Karpas-422 (cell line): ENCODE data around the gene PLEKHA5. TPM values are rescaled to one million over a fixed set of nuclear protein-coding genes. Genes with fewer than 3 reads are reported as not detected.
"Not testable (repeated sequence)": the region's sequence is repeated elsewhere in the genome, so short reads cannot be mapped to it uniquely, and the experiment has no call there.

Experiments
- DNase-seq: peaks from one replicate; pipeline ENCODE4 v3.0.0-alpha.2; 2015
- H2AFZ ChIP-seq: fragments of 200-600 bp; sonication (generic); 2 replicates; pipeline ENCODE4 v1.6.1; 2014; ENCODE audit warnings: antibody characterized with exemption, low read length, mixed read lengths
- H3K27ac ChIP-seq: fragments of 200-600 bp; sonication (generic); 2 replicates; pipeline ENCODE4 v1.5.1; 2014; ENCODE audit warnings: mild to moderate bottlenecking, low read length, moderate library complexity
- H3K27me3 ChIP-seq: fragments of 200-600 bp; sonication (generic); 2 replicates; pipeline ENCODE4 v1.6.1; 2014; ENCODE audit warnings: low read length, mixed read lengths
- H3K36me3 ChIP-seq: fragments of 200-600 bp; sonication (generic); 2 replicates; pipeline ENCODE4 v1.6.1; 2014; ENCODE audit warnings: low read length, mixed read lengths; ENCODE audit not compliant: insufficient read depth
- H3K4me1 ChIP-seq: fragments of 200-600 bp; sonication (generic); 2 replicates; pipeline ENCODE4 v1.6.1; 2014; ENCODE audit warnings: mild to moderate bottlenecking, low read length, mixed read lengths
- H3K4me2 ChIP-seq: fragments of 200-600 bp; sonication (generic); 2 replicates; pipeline ENCODE4 v1.6.1; 2014; ENCODE audit warnings: low read length, low read depth, mild to moderate bottlenecking; ENCODE audit not compliant: poor library complexity, severe bottlenecking
- H3K4me3 ChIP-seq: fragments of 200-600 bp; sonication (generic); 2 replicates; pipeline ENCODE4 v1.5.1; 2014; ENCODE audit warnings: mild to moderate bottlenecking, antibody characterized with exemption, low read length, mixed read lengths
- H3K79me2 ChIP-seq: fragments of 200-600 bp; sonication (generic); 2 replicates; pipeline ENCODE4 v1.6.1; 2014; ENCODE audit warnings: mild to moderate bottlenecking, low read length, mixed read lengths
- H3K9ac ChIP-seq: fragments of 200-600 bp; sonication (generic); 2 replicates; pipeline ENCODE4 v1.6.0; 2014; ENCODE audit warnings: low read length
- H3K9me2 ChIP-seq: fragments of 200-600 bp; sonication (generic), shearing (Covaris generic); replicated peaks from 2 replicates; pipeline ENCODE4 v1.6.0; 2014; ENCODE audit warnings: mild to moderate bottlenecking, low read length, moderate library complexity; ENCODE audit not compliant: insufficient read depth
- H3K9me3 ChIP-seq: fragments of 300-700, 200-600 bp; sonication (generic); 2 replicates; pipeline ENCODE4 v1.6.1; 2014; ENCODE audit warnings: low read length, mixed read lengths
- H4K20me1 ChIP-seq: fragments of 200-600 bp; sonication (generic); 2 replicates; pipeline ENCODE4 v1.6.1; 2014; ENCODE audit warnings: mild to moderate bottlenecking, antibody characterized with exemption, low read length, low read depth; ENCODE audit not compliant: insufficient read depth
- total RNA-seq: library from RNA; depleted of rRNA; stranded (reverse); fragments of >200 nt; shearing (Covaris generic); gene quantifications from 2 replicates; pipeline ENCODE4 v1.2.3, GENCODE V29; 2014; ENCODE audit warnings: low replicate concordance; rRNA removed

PLEKHA5 gene
- total RNA-seq, result 130 and 189 TPM in 2 replicates

DNA sequence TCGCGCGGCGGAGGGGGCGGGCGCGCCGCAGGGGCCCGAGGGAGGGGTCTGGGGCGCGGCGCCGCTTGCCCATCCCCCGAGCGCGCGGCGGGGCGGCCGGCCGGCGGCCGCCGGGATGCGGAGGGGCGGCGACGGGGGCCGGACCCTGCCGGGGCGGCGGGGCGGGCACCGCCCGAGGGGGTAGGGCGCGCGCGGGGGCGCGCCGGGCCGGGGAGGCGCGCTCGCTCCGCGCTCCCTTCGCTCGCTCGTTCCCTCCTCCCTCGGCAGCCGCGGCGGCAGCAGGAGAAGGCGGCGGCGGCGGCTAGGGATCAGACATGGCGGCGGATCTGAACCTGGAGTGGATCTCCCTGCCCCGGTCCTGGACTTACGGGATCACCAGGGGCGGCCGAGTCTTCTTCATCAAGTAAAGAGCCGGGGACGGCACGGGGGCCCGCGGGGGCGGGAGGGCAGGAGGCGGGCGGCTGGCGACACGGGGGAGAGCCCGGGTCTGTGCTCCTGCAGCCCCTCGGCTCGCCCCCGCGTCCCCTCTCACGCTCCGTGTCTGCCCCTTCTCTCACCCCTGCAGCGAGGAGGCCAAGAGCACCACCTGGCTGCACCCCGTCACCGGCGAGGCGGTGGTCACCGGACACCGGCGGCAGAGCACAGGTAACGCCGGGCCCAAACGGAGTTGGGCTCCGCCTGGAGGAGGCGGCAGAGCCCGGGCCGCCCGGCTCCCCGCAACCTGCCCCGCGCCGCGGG, at the start of gene PLEKHA5:
Gene PLEKHA5, plus strand, starts transcription at position 248 of the 738 bp plus-strand sequence. Its CDS starts 67 bp downstream, at position 315.
- no peak within 1 kb of the TSS for H3K4me3 ChIP-seq
- no peak within 1 kb of the TSS for H3K27ac ChIP-seq

GRCh38 chr12:19080918-19081317, 48.6 kb upstream of the PLEKHA5 start:
- no peak overlapping the region for H3K27ac ChIP-seq
- no peak overlapping the region for H3K4me3 ChIP-seq
- no peaks in the 10 kb centered on the region for H4K20me1 ChIP-seq
- no peaks in the 10 kb centered on the region for H3K36me3 ChIP-seq
- DNase-seq, result no peak
- H3K9ac ChIP-seq, result no peak overlapping the region
- H2AFZ ChIP-seq, result no peak overlapping the region
- H3K4me2 ChIP-seq, result no peak overlapping the region
- H3K79me2 ChIP-seq, result no peaks in the 10 kb centered on the region
- H3K9me3 ChIP-seq, result no peaks in the 10 kb centered on the region
- no peaks in the 10 kb centered on the region for H3K4me1 ChIP-seq
- no peaks in the 10 kb centered on the region for H3K27me3 ChIP-seq
- no peaks in the 10 kb centered on the region for H3K9me2 ChIP-seq

More for the DNA sequence above, at the start of gene PLEKHA5:
- no peaks in the 10 kb centered on the region for H4K20me1 ChIP-seq
- H3K4me1 ChIP-seq, result no peaks in the 10 kb centered on the region
- H3K9ac ChIP-seq, result no peak within 1 kb of the TSS
- H3K9me2 ChIP-seq, result no peaks in the 10 kb centered on the region
- DNase-seq, result no peak
- H2AFZ ChIP-seq, result no peak within 1 kb of the TSS
- no peaks in the 10 kb centered on the region for H3K79me2 ChIP-seq
- no peaks in the 10 kb centered on the region for H3K27me3 ChIP-seq
- H3K9me3 ChIP-seq, result no peaks in the 10 kb centered on the region; the same call in 1 of the 2 replicates
- H3K36me3 ChIP-seq, result no peaks in the 10 kb centered on the region
- no peak within 1 kb of the TSS for H3K4me2 ChIP-seq

- no peaks in the 10 kb centered on the region for H3K9me3 ChIP-seq
- H3K9me2 ChIP-seq, result no peaks in the 10 kb centered on the region
- H3K79me2 ChIP-seq, result no peaks in the 10 kb centered on the region
- H2AFZ ChIP-seq, result no peak overlapping the region
- no peaks in the 10 kb centered on the region for H3K27me3 ChIP-seq
- H3K4me1 ChIP-seq, result no peaks in the 10 kb centered on the region
- H4K20me1 ChIP-seq, result no peaks in the 10 kb centered on the region
- H3K36me3 ChIP-seq, result no peaks in the 10 kb centered on the region
- no peak overlapping the region for H3K9ac ChIP-seq
- H3K4me3 ChIP-seq, result no peak overlapping the region
- H3K4me2 ChIP-seq, result no peak overlapping the region
- no peak for DNase-seq
- H3K27ac ChIP-seq, result no peak overlapping the region
These were observed 47.1 kb upstream of the PLEKHA5 start for GRCh38 chr12:19082365-19082911.

DNA sequence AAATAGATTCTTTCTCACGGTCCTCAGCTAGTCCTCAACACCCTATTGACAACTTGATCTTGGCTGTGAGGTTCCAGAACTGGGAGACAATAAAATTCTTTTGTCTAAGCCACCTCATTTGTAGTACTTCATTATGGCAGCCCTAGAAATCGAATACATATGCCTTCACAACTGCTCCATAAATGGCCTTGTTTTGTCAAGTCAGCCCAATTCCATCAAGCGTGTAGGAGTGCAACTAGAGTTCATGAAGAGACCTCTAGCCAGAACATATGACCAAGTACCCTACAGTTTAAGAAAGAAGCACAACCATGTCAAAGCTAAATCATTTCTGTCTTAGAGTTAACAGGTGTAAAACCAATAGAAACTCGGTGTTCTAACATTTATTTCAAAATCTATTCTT, 45.0 kb upstream of the PLEKHA5 start:
- Histone ChIP-seq H3K9me2 (no peaks in the 10 kb centered on the region), H3K4me2 (no peak overlapping the region), H3K79me2 (no peaks in the 10 kb centered on the region), H3K27ac (no peak overlapping the region), H3K36me3 (no peaks in the 10 kb centered on the region), H2AFZ (no peak overlapping the region), H3K4me3 (no peak overlapping the region), H3K4me1 (no peaks in the 10 kb centered on the region), H3K9me3 (no peaks in the 10 kb centered on the region), H3K27me3 (no peaks in the 10 kb centered on the region), H3K9ac (no peak overlapping the region), H4K20me1 (no peaks in the 10 kb centered on the region)
- no peak for DNase-seq

DNA sequence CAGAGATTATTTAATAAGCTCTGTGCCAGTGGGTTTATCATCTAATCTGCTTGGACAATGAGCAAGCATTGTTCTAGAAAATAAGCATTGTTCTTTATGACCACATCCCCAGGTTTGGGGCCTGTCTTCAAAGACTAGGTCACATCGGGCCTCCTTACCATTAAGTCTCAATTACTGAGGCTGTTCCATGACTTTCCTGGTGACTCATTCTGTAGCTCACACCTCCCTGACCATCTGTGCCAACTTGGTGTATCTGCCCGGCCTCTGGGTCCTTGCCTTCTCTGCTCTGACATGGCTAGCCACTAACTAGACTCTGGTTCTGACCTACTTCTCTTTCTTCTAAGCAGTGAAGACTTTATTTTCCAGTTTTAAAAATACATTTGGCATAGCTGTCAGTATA, 44.4 kb upstream of the PLEKHA5 start:
- Histone ChIP-seq H3K4me2 (no peak overlapping the region), H4K20me1 (no peaks in the 10 kb centered on the region), H3K9ac (no peak overlapping the region), H3K9me3 (no peaks in the 10 kb centered on the region), H3K79me2 (no peaks in the 10 kb centered on the region), H3K9me2 (no peaks in the 10 kb centered on the region), H3K4me3 (no peak overlapping the region), H3K27ac (no peak overlapping the region), H3K36me3 (no peaks in the 10 kb centered on the region), H3K4me1 (no peaks in the 10 kb centered on the region), H2AFZ (no peak overlapping the region), H3K27me3 (no peaks in the 10 kb centered on the region)
- no peak for DNase-seq

- Histone ChIP-seq H3K9me2 (no peaks in the 10 kb centered on the region), H3K4me1 (no peaks in the 10 kb centered on the region)
These were observed 40.9 kb upstream of the PLEKHA5 start for GRCh38 chr12:19088606-19089005.

GRCh38 chr12:19092482-19092881, 37.1 kb upstream of the PLEKHA5 start:
- not testable (repeated sequence) for H2AFZ ChIP-seq, H3K4me2 ChIP-seq, H4K20me1 ChIP-seq, H3K27ac ChIP-seq, H3K79me2 ChIP-seq, H3K4me3 ChIP-seq, H3K27me3 ChIP-seq, H3K9me3 ChIP-seq, H3K36me3 ChIP-seq, H3K9me2 ChIP-seq, H3K9ac ChIP-seq, H3K4me1 ChIP-seq, DNase-seq

More at GRCh38 chr12:19088606-19089005, 40.9 kb upstream of the PLEKHA5 start:
- Histone ChIP-seq H2AFZ (no peak overlapping the region), H3K4me2 (no peak overlapping the region), H3K9me3 (no peaks in the 10 kb centered on the region), H3K9ac (no peak overlapping the region), H3K27ac (no peak overlapping the region), H3K27me3 (no peaks in the 10 kb centered on the region), H3K36me3 (no peaks in the 10 kb centered on the region), H3K4me3 (no peak overlapping the region), H3K79me2 (no peaks in the 10 kb centered on the region), H4K20me1 (no peaks in the 10 kb centered on the region)
- no peak for DNase-seq

- no peak overlapping the region for H2AFZ ChIP-seq
These were observed 36.3 kb upstream of the PLEKHA5 start for GRCh38 chr12:19093218-19093617.

More at GRCh38 chr12:19093218-19093617, 36.3 kb upstream of the PLEKHA5 start:
- H3K4me2 ChIP-seq, result no peak overlapping the region
- H3K27me3 ChIP-seq, result no peaks in the 10 kb centered on the region
- no peak for DNase-seq
- no peaks in the 10 kb centered on the region for H3K79me2 ChIP-seq
- H4K20me1 ChIP-seq, result no peaks in the 10 kb centered on the region
- H3K4me3 ChIP-seq, result no peak overlapping the region
- H3K9me2 ChIP-seq, result no peaks in the 10 kb centered on the region
- H3K9ac ChIP-seq, result no peak overlapping the region
- no peaks in the 10 kb centered on the region for H3K36me3 ChIP-seq
- no peaks in the 10 kb centered on the region for H3K4me1 ChIP-seq
- H3K27ac ChIP-seq, result no peak overlapping the region
- H3K9me3 ChIP-seq, result no peaks in the 10 kb centered on the region
